RWPE1 (cell line): ENCODE results near the gene WSB1.

ENCODE experiments used
- CTCF ChIA-PET: fragments of 350-600 bp; sonication (Branson Sonifier 250); formaldehyde crosslinking; extraction: SDS; loops from one replicate; lab custom pipeline; 2021; lab: Yijun Ruan, JAX
- POLR2A ChIA-PET: fragments of 400-600 bp; formaldehyde crosslinking; extraction: SDS; loops from one replicate; lab custom pipeline; 2020; ENCODE audit warnings: antibody characterized with exemption; ENCODE audit not compliant: low non-redundant PET; lab: Yijun Ruan, JAX
- DNase-seq: peaks from one replicate; pipeline ENCODE4 v3.0.0; 2012; ENCODE audit warnings: low spot score
- H3K27ac ChIP-seq: fragments of 450-650 bp; 2 replicates; pipeline ENCODE4 v1.5.1; 2017
- TF ChIP-seq, protein P1 (sequence below): fragments of 450-650 bp; conservative IDR thresholded peaks from 2 replicates; pipeline ENCODE4 v1.5.1; 2017; ENCODE audit warnings: low read depth, mild to moderate bottlenecking

The WSB1 gene

DNA sequence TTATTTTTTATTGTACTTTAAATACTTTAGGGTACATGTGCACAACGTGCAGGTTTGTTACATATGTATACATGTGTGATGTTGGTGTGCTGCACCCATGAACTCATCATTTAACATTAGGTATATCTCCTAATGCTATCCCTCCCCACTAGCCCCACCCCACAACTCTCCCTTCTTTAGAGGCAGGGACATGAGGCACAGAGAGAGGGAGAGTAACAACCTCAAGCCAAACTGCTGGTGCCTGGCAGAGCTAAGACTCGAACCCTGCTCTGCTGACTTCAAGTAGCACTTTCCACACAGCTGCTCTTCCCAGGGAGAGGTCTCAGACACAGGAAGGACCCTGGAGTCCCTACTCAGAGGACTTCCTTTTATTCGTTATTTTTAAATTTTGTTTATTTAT is 69.4 kb downstream of the WSB1 start:
- TF ChIP-seq, protein P1, sequence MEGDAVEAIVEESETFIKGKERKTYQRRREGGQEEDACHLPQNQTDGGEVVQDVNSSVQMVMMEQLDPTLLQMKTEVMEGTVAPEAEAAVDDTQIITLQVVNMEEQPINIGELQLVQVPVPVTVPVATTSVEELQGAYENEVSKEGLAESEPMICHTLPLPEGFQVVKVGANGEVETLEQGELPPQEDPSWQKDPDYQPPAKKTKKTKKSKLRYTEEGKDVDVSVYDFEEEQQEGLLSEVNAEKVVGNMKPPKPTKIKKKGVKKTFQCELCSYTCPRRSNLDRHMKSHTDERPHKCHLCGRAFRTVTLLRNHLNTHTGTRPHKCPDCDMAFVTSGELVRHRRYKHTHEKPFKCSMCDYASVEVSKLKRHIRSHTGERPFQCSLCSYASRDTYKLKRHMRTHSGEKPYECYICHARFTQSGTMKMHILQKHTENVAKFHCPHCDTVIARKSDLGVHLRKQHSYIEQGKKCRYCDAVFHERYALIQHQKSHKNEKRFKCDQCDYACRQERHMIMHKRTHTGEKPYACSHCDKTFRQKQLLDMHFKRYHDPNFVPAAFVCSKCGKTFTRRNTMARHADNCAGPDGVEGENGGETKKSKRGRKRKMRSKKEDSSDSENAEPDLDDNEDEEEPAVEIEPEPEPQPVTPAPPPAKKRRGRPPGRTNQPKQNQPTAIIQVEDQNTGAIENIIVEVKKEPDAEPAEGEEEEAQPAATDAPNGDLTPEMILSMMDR = no peak
- ChIA-PET POLR2A (no interaction called here), CTCF (interaction anchor here (0.5 kb wide), 1 partner anchor 52 kb away, joined by 3 read pairs; no protein-coding TSS in a partner anchor)
- H3K27ac ChIP-seq = no peak overlapping the region
- DNase-seq = no peak
